HFF-Myc (cell line): ENCODE data around the gene CHL1.

Experiments used
- DNase-seq: peaks from one replicate; pipeline ENCODE4 v3.0.0-alpha.2; 2011; ENCODE audit warnings: low read depth; ENCODE audit errors: extremely low read depth
- H3K4me3 ChIP-seq: replicated peaks from 2 replicates; pipeline ENCODE4 v1.5.1; 2011; ENCODE audit warnings: low read depth, mild to moderate bottlenecking, control low read depth, low read length
- CTCF ChIP-seq: IDR thresholded peaks from 2 replicates; pipeline ENCODE4 v1.5.1; 2012; ENCODE audit warnings: mild to moderate bottlenecking, low read depth, low read length, control low read depth; ENCODE audit errors: missing control alignments

The CHL1 gene

GRCh38 chr3:411226-411625 lies 214.7 kb downstream of the CHL1 start:
- no peak for DNase-seq
- no peak overlapping the region for H3K4me3 ChIP-seq
- TF ChIP-seq CTCF, result no peak

- no peak for DNase-seq
- TF ChIP-seq CTCF, result no peak
- no peak overlapping the region for H3K4me3 ChIP-seq
Measured at GRCh38 chr3:414063-414462, 217.5 kb downstream of the CHL1 start.

DNA sequence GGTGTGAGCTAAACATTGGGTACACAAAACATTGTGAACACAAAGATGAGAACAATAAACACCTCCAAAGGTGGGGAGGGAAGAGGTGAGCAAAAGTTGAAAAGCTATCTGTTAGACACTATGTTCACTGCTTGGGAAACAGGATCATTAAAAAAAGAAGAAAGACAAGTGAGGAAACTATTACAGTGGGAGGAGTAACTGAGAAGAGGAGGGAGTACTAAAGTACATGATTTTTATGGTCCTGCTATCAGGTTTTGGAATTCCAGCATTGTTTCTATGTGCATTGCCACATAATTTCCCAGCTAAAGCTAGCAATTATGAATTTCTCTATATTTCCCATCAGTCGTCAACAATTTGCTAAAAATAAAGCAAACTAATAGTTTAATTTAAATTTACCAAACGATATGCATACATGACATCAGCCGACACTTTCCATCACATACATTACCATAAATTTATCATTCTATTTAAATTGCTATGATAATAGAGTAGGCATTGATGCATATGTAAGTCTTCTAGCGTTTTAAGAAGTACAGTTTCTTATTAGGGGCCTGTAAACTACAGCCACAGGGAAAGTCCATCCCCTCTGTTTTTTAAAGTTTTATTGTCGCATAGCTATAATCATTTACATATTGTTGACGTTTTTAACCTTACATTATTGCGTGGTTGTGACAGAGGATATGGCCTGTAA lies 221.8 kb downstream of the CHL1 start:
- no peak overlapping the region for H3K4me3 ChIP-seq
- no peak for TF ChIP-seq CTCF
- no peak for DNase-seq

DNA sequence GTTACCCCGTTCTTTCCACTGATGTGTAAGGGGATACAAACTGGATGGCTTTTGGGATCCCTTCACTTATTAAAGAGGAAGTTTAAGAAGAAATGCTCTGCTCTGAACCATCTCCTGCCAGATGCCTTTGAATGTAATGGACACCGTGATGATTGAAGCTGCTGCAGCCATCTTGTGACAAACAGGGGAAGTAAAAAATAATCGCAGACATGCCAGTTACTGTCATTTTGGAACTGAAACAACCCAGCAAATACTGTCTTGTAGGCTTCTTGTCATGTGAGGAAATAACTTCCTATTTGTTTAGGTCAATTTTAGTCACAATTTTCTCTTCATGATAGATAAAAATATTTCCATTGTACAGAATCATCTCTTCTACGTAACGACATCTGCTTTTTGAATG lies 224.0 kb downstream of the CHL1 start:
- no peak for TF ChIP-seq CTCF
- H3K4me3 ChIP-seq, result no peak overlapping the region
- DNase-seq, result no peak

DNA sequence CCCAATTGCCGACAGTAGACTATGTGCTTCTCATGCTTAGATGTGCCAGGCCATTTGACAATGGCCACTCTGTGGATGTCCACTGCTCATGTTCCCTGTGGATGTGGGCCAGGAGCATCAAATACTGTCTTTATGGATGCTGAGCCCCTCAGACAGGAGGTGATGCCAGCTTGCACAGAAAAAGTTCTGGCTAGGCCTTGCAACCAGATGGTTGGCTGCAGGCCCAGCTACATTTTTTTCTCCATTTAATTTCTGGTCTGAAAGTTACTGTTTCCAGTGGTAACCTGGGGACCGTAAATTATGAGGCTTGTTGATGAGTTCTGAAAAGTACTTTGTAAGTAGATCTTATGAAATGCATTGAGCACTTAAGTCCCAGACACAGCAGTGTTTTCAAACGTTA lies 228.5 kb downstream of the CHL1 start:
- DNase-seq, result no peak
- TF ChIP-seq CTCF, result no peak
- H3K4me3 ChIP-seq, result no peak overlapping the region

DNA sequence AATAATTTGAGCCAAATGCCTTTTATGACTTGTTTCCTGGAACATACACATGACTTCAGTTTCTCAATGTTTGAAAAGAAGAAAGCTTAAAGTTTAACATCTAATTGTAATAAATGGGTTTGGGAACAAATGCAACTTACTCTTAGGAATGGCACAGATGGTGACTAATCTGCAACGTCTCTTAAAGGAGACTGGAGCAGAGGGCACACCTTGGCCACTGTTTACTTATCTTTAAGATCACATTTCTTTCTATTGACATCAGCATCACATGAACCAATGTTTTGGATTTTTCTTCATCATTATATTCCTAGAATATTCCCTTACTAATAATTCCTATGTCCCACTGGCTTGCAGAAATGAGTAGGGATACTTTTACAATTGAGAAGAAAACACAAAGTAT lies 229.5 kb downstream of the CHL1 start:
- no peak for TF ChIP-seq CTCF
- DNase-seq, result no peak
- H3K4me3 ChIP-seq, result no peak overlapping the region

GRCh38 chr3:427128-427527 lies 230.6 kb downstream of the CHL1 start:
- no peak overlapping the region for H3K4me3 ChIP-seq
- no peak for DNase-seq
- no peak for TF ChIP-seq CTCF
